ENCODE data around the gene SLC66A1. TPM values are rescaled to one million over a fixed set of nuclear protein-coding genes. Genes with fewer than 3 reads are reported as not detected.
A peak's percentile ranks its signal among the peaks of the same experiment; 100 is the strongest.
"Not testable (repeated sequence)": the region's sequence is repeated elsewhere in the genome, so short reads cannot be mapped to it uniquely, and the experiment has no call there.

The SLC66A1 gene
- total RNA-seq = 2.5 TPM

GRCh38 chr1:19311931-19312781 lies at the start of gene SLC66A1, which contains the start of gene AKR7A2:
TSS of gene SLC66A1 (plus strand) at chr1:19312326. CDS start at chr1:19317678, 5,352 bp downstream.
TSS of gene AKR7A2 (minus strand) at chr1:19312144. CDS start at chr1:19312124, 20 bp downstream.
- H3K4me3 ChIP-seq (ENCODE audit: low read length) = peak within 1 kb of the TSS; percentile 74
- H3K4me1 ChIP-seq (ENCODE audit: insufficient read depth, low read length) = peaks cover 61% of the 10 kb centered on the region
- H3K27me3 ChIP-seq (ENCODE audit: insufficient read depth, low read length) = no peaks in the 10 kb centered on the region

GRCh38 chr1:19262744-19263143 lies 49.4 kb upstream of the SLC66A1 start:
- Histone ChIP-seq H3K4me3 (ENCODE audit: low read length) (no peak overlapping the region), H3K4me1 (ENCODE audit: insufficient read depth, low read length) (no peaks in the 10 kb centered on the region), H3K9me3 (ENCODE audit: low read depth, low read length) (no peaks in the 10 kb centered on the region), H3K27me3 (ENCODE audit: insufficient read depth, low read length) (no peaks in the 10 kb centered on the region)

More at GRCh38 chr1:19311931-19312781, at the start of gene SLC66A1, which contains the start of gene AKR7A2:
- no peaks in the 10 kb centered on the region for H3K9me3 ChIP-seq (ENCODE audit: low read depth, low read length)

- Histone ChIP-seq H3K27me3 (ENCODE audit: insufficient read depth, low read length) (no peaks in the 10 kb centered on the region), H3K9me3 (ENCODE audit: low read depth, low read length) (no peaks in the 10 kb centered on the region), H3K4me1 (ENCODE audit: insufficient read depth, low read length) (no peaks in the 10 kb centered on the region), H3K4me3 (ENCODE audit: low read length) (no peak overlapping the region)
Measured at GRCh38 chr1:19268445-19268844, 43.7 kb upstream of the SLC66A1 start.

GRCh38 chr1:19269427-19270342 lies 42.4 kb upstream of the SLC66A1 start:
- H3K27me3 ChIP-seq (ENCODE audit: insufficient read depth, low read length); H3K4me3 ChIP-seq (ENCODE audit: low read length); H3K9me3 ChIP-seq (ENCODE audit: low read depth, low read length); H3K4me1 ChIP-seq (ENCODE audit: insufficient read depth, low read length): not testable (repeated sequence)

GRCh38 chr1:19270343-19270730 lies 41.8 kb upstream of the SLC66A1 start:
- H3K4me3 ChIP-seq (ENCODE audit: low read length); H3K4me1 ChIP-seq (ENCODE audit: insufficient read depth, low read length); H3K27me3 ChIP-seq (ENCODE audit: insufficient read depth, low read length); H3K9me3 ChIP-seq (ENCODE audit: low read depth, low read length): not testable (repeated sequence)

GRCh38 chr1:19272064-19272463 lies 40.1 kb upstream of the SLC66A1 start:
- H3K4me3 ChIP-seq (ENCODE audit: low read length) = no peak overlapping the region
- peaks cover 4% of the 10 kb centered on the region for H3K27me3 ChIP-seq (ENCODE audit: insufficient read depth, low read length)
- no peaks in the 10 kb centered on the region for H3K9me3 ChIP-seq (ENCODE audit: low read depth, low read length)
- H3K4me1 ChIP-seq (ENCODE audit: insufficient read depth, low read length) = no peaks in the 10 kb centered on the region

GRCh38 chr1:19273106-19273843 lies 38.9 kb upstream of the SLC66A1 start:
- no peaks in the 10 kb centered on the region for H3K9me3 ChIP-seq (ENCODE audit: low read depth, low read length)
- no peaks in the 10 kb centered on the region for H3K4me1 ChIP-seq (ENCODE audit: insufficient read depth, low read length)
- H3K27me3 ChIP-seq (ENCODE audit: insufficient read depth, low read length) = peaks cover 4% of the 10 kb centered on the region

GRCh38 chr1:19273844-19274531 lies 38.1 kb upstream of the SLC66A1 start:
- H3K4me1 ChIP-seq (ENCODE audit: insufficient read depth, low read length); H3K27me3 ChIP-seq (ENCODE audit: insufficient read depth, low read length): not testable (repeated sequence)

More at GRCh38 chr1:19273106-19273843, 38.9 kb upstream of the SLC66A1 start:
- H3K4me3 ChIP-seq (ENCODE audit: low read length) = no peak overlapping the region

GRCh38 chr1:19274636-19275035 lies 37.5 kb upstream of the SLC66A1 start:
- no peak overlapping the region for H3K4me3 ChIP-seq (ENCODE audit: low read length)

More at GRCh38 chr1:19273844-19274531, 38.1 kb upstream of the SLC66A1 start:
- H3K9me3 ChIP-seq (ENCODE audit: low read depth, low read length); H3K4me3 ChIP-seq (ENCODE audit: low read length): not testable (repeated sequence)

GRCh38 chr1:19283891-19284290 lies 28.2 kb upstream of the SLC66A1 start:
- no peak overlapping the region for H3K4me3 ChIP-seq (ENCODE audit: low read length)
- no peaks in the 10 kb centered on the region for H3K27me3 ChIP-seq (ENCODE audit: insufficient read depth, low read length)
- peaks cover 2% of the 10 kb centered on the region for H3K4me1 ChIP-seq (ENCODE audit: insufficient read depth, low read length)
- no peaks in the 10 kb centered on the region for H3K9me3 ChIP-seq (ENCODE audit: low read depth, low read length)

More at GRCh38 chr1:19274636-19275035, 37.5 kb upstream of the SLC66A1 start:
- peaks cover 4% of the 10 kb centered on the region for H3K27me3 ChIP-seq (ENCODE audit: insufficient read depth, low read length)
- H3K4me1 ChIP-seq (ENCODE audit: insufficient read depth, low read length) = no peaks in the 10 kb centered on the region
- H3K9me3 ChIP-seq (ENCODE audit: low read depth, low read length) = no peaks in the 10 kb centered on the region

GRCh38 chr1:19284881-19285280 lies 27.2 kb upstream of the SLC66A1 start:
- Histone ChIP-seq H3K4me3 (ENCODE audit: low read length) (no peak overlapping the region), H3K27me3 (ENCODE audit: insufficient read depth, low read length) (no peaks in the 10 kb centered on the region), H3K9me3 (ENCODE audit: low read depth, low read length) (no peaks in the 10 kb centered on the region), H3K4me1 (ENCODE audit: insufficient read depth, low read length) (peaks cover 6% of the 10 kb centered on the region)

GRCh38 chr1:19285366-19285765 lies 26.8 kb upstream of the SLC66A1 start:
- not testable (repeated sequence) for H3K4me1 ChIP-seq (ENCODE audit: insufficient read depth, low read length); H3K27me3 ChIP-seq (ENCODE audit: insufficient read depth, low read length); H3K4me3 ChIP-seq (ENCODE audit: low read length)

GRCh38 chr1:19285807-19286206 lies 26.3 kb upstream of the SLC66A1 start:
- H3K4me3 ChIP-seq (ENCODE audit: low read length); H3K27me3 ChIP-seq (ENCODE audit: insufficient read depth, low read length); H3K4me1 ChIP-seq (ENCODE audit: insufficient read depth, low read length); H3K9me3 ChIP-seq (ENCODE audit: low read depth, low read length): not testable (repeated sequence)

More at GRCh38 chr1:19285366-19285765, 26.8 kb upstream of the SLC66A1 start:
- not testable (repeated sequence) for H3K9me3 ChIP-seq (ENCODE audit: low read depth, low read length)
